ENCODE results near the gene RWDD2A.
"Not testable (repeated sequence)": the region's sequence is repeated elsewhere in the genome, so short reads cannot be mapped to it uniquely, and the experiment has no call there.

Gene RWDD2A

GRCh38 chr6:83192871-83193746 lies at the start of gene RWDD2A, which contains the start of gene PGM3:
Gene RWDD2A (plus strand): TSS chr6:83193357. CDS start chr6:83194452, 1,095 bp downstream.
Gene PGM3 (minus strand): TSS chr6:83193265. CDS start chr6:83191012, 2,253 bp downstream.
- peak; percentile 96 for DNase-seq

DNA sequence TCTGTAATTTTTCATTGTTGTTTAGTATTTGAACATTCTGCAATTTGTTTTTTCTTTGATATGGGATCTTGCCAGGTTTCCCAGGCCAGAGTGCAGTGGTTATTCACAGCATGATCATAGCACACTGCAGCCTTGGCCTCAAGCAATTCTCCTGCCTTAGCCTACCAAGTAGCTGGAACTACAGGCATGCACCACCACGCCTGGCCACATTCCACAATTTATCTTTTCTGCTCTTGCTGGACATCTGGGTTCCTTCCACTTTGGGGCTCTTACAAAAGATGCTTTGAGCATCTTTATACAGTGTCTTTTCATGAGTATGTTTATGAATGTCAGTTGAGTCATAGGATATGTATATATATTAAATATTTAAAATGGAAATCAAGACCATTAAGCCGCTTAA lies 42.0 kb upstream of the RWDD2A start:
- DNase-seq: no peak

DNA sequence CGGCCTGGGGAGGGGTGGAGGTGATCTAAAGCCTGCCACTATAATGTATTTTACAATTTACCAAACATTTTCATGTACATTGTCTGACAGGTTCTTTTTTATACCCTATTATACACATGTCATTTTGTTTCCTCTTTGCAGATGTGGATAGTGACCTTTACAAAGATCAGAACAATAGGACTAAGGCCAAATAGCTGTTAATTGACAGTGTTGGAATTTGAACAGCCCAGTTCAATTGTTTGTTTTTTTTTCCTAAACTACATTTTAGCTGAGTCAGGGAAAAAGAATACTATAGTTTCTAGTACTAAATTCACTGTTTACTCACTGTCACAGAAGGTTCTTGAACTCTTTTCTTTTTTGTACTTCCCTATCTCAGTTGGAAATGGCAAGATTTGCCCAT lies 40.2 kb upstream of the RWDD2A start:
- DNase-seq: no peak

- DNase-seq: no peak
Observed at GRCh38 chr6:83153883-83154521, 39.2 kb upstream of the RWDD2A start.

- no peak for DNase-seq
Observed at GRCh38 chr6:83155794-83156193, 37.4 kb upstream of the RWDD2A start.

DNA sequence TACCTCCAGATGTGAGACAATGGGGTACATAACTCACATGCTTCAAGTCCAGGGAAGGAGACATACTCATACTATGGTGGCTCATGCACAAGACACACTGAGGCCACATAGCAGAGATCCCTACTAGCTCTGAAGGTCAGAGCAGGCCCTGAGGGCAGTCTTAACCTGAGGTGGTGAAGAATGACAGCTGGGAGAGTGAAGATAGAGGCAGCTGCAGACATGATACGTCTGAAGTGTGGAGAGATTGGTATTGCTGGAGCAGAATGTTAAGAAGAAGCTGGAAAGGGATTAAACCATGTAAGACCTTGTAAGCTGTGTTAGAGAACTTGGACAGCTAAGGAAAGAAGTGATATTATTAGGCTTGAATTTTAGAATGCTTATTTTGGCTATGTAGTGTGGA lies 33.0 kb upstream of the RWDD2A start:
- DNase-seq: peak; percentile 46

DNA sequence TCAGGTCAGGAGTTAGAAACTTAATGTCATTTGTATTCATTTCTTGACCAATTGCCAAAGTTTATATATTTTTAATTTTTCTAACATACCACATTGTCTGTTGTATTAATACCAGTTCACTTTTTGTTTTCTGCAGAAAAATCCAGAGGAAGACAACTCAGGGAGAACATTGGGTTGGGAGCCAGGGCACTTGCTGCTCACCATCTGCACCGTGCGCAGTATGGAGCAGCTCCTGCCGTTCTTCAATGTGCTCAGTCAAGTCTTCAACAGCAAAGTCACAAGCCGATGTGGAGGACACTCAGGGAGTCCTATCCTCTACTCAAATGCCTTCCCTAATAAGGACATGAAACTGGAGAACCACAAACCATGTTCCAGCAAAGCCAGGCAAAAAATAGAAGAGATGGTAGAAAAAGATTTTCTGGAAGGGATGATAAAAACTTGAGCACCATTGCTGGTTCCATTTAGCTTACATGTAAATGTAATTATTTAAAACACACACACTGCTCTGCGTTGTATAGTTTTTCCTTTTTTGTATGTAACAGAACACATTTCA lies 25.4 kb upstream of the RWDD2A start:
- no peak for DNase-seq

GRCh38 chr6:83168556-83168955 lies 24.6 kb upstream of the RWDD2A start:
- no peak for DNase-seq

DNA sequence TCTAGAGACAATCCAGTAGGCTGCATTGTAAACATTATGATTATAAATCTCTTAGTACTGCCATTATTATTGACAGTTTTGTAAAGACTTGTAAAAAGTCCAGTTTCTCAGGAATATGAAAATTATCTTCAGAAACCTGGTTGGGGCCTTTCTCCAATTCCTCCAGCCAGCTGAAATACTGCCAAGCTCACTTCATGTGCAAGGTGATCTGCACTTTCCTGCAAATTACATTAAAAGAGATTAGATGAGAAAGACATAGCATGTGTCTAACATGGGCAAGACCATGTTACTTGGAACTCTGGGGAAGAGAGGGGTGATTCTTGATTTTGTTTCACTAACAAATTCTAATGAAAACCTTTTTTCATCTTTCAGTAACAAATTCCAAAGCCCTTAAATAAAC lies 24.1 kb upstream of the RWDD2A start:
- no peak for DNase-seq

- DNase-seq: no peak
Observed at GRCh38 chr6:83169511-83169910, 23.6 kb upstream of the RWDD2A start.

- no peak for DNase-seq
Observed at GRCh38 chr6:83176246-83176645, 16.9 kb upstream of the RWDD2A start.

- DNase-seq: no peak
Observed at GRCh38 chr6:83180426-83180950, 12.7 kb upstream of the RWDD2A start.

DNA sequence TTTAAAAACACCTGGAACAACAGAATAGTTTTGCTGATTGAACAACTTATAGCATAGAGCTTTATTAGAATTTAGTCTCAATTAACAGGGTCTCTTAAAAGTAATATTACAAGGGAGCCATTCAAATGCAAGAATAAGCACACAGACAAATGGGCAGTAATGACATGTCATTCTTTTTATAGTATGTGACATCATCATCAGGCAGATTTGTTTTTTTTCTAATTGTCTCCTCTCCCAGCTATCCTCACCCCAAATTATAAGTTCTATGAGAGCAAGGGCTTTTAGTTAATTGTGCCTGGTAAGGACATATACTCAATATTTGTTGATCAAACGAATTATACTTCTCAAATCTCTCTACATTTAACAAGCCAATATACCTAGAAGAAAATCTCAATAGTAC lies 11.0 kb upstream of the RWDD2A start:
- DNase-seq: no peak

DNA sequence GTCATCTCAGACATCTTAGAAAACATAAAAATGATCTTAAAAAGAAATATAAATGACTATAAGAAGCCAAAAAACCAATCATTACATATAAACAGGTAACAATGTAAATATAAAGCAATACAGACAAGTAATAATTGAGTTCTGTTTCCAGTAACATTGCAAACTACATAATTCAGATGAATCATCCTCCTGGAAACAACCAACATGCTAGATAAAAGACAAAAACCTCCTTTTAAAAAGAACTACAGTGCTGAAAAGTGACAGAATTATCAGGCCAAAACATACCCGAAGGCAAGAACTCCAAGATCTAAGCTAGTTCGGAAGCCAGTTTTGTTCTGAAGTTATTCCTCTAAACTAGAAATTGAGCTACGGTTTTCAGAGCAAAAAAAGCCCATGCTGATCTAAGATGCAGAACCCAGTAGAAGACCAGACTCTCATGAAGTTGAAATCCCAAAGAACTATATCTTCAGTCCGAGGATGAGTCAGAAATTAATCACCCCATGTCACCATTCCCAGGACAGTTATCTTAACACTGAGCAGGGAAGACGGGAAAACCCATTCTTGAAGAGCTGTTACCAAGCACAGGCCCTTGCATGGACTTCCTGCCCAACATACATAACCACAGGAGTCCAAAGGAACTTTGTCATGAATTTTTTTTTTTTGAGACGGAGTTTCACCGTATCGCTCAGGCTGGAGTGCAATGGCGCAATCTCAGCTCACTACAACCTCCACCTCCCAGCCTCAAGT lies 9.9 kb upstream of the RWDD2A start:
- DNase-seq: peak; percentile 32

GRCh38 chr6:83185096-83185495 lies 8.1 kb upstream of the RWDD2A start:
- DNase-seq: no peak

DNA sequence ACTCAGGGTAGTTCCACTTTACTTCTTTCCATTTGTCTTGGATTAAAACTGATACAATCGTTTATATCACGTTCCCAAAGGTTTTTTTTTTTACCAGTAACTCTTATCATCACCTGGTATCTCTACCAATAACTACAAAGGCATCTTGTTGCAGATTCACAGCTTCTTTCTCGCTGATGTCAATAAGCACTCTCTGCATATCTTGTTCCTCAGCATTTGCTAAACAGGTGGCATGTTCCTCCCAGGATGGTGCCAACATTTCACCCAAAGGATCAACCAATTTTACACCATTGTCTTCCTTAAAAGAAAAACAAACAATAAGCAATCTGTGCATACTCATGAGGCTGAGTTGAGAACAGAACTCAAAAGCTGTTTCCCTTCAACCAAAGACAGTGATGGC lies 4.7 kb upstream of the RWDD2A start:
- DNase-seq: no peak

- no peak for DNase-seq
Observed at GRCh38 chr6:83190626-83191025, 2.5 kb upstream of the RWDD2A start.

- not testable (repeated sequence) for DNase-seq
Observed at GRCh38 chr6:83191974-83192373, 1.2 kb upstream of the RWDD2A start.

DNA sequence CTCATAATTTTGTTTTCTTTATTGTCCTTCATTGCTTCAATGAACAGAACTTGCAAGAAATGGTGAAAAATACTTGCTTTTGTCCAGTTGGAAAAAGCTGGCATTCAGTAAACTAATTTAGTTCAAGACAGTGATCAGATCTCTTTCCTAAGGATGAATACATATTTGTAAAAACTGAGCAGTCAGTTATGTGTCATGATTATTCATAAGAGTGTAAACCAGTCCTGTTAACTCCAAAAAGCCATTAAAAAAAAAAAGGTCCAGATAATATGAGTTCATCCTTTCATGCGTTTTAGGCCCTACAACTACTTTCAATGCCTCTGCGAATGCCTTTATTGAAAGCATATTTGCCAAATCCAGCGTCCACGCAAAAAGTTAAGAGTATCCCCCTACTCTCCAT lies 701 bp upstream of the RWDD2A start:
- peak; percentile 56 for DNase-seq

DNA sequence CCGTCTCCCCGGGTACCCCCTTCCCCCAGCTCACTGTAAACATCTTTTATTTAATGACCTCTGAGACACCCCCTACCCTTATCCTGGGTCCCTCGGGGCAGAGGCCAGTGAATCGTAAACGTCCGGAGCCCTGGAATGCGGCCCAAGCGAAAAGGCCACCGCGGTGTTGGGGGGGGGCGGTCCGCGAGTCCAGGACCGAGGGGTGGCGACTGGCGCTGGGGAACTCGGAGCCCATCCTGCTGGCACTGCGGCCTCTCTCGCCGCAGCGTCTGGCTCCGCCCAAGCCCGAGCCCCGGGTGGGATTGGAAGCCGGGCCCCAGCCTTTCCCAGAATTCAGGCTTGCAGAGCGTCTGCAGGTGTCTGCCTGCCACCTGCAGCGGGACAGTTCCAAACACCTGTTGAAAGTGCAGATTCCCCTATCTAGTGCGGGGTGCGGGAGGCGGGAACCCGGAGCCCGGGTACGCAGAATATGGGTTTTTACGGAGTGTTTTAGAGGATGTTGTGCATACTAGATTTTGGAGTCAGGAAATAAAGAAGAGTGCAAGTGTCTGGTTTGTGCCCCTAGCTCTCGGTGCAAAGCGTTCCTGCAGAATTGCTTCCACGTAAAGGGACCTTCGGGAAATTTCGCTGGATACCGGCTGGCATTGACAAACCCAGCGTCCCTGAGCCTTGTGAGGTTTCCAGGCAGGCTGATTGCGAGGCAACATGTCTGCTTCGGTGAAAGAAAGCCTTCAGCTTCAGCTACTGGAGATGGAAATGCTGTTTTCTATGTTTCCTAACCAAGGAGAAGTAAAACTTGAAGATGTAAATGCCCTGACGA lies 800 bp downstream of the RWDD2A start:
- DNase-seq: peak; percentile 35

DNA sequence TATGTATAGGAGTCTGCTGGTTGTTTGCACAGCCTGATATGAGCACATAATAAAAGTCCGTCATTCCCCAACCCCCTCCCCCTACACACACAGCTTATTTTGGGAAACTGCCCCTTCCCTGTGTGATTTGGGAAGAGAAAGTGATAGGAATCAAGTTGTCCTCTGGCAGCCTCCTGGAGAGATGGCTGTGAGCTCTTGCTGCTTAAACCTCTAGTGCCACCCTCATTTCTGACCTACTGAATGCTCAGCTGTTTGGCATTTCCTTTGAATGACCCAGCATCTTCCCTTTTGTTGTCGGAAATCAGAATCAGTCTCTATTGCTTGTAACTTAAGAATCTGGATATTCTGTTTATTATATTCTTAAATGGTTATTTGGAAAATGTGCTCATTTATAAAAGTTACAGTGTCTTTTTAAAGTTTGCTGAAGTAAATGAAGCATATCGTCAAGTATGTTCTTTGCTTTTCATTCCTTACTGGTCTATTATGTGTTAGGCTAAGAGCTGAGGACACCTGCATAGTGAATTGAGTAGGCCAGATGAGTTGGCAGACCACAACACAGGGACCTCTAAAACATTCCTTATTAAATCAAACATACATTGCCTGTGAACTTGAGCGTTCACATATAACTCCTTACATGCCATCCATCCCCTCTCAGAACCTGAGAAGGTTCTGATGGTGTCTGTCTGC lies 5.5 kb downstream of the RWDD2A start:
- no peak for DNase-seq

Measured in OCI-M1 (cell line).